Neural cell (in vitro differentiated cells): Measurements from ENCODE around the gene TCN2. TPM values are rescaled to one million over a fixed set of nuclear protein-coding genes. Genes with fewer than 3 reads are reported as not detected.
A peak's percentile ranks its signal among the peaks of the same experiment; 100 is the strongest.

Source experiments
- H2AFZ ChIP-seq: fragments of 200-600, 300-800 bp; sonication (generic), shearing (Covaris generic); 2 replicates; pipeline ENCODE4 v1.6.0; 2014; ENCODE audit warnings: low read depth, mild to moderate bottlenecking, antibody characterized with exemption, low read length, moderate library complexity
- H3F3A ChIP-seq: fragments of 200-600 bp; shearing (Covaris generic); 2 replicates; pipeline ENCODE4 v1.6.1; 2016; ENCODE audit warnings: mild to moderate bottlenecking, moderate library complexity, mixed read lengths, antibody characterized with exemption, low read length; ENCODE audit not compliant: insufficient read depth, poor library complexity, severe bottlenecking
- H3K27ac ChIP-seq: fragments of 200-600, 300-800 bp; sonication (generic), shearing (Covaris generic); 2 replicates; pipeline ENCODE4 v1.5.1; 2014; ENCODE audit warnings: mild to moderate bottlenecking, low read length, moderate library complexity
- H3K27me3 ChIP-seq: fragments of 300-800, 200-600 bp; sonication (generic), shearing (Covaris generic); 2 replicates; pipeline ENCODE4 v1.6.0; 2014; ENCODE audit warnings: mild to moderate bottlenecking, low read depth, low read length, moderate library complexity; ENCODE audit not compliant: insufficient read depth
- H3K36me3 ChIP-seq: fragments of 300-800, 200-600 bp; sonication (generic), shearing (Covaris generic); 2 replicates; pipeline ENCODE4 v1.5.1; 2014; ENCODE audit warnings: mild to moderate bottlenecking, antibody characterized with exemption, low read length, moderate library complexity; ENCODE audit not compliant: insufficient read depth
- H3K4me2 ChIP-seq: fragments of 300-800, 200-600 bp; sonication (generic), shearing (Covaris generic); 2 replicates; pipeline ENCODE4 v1.6.0; 2014; ENCODE audit warnings: mild to moderate bottlenecking, low read length
- H3K4me3 ChIP-seq: fragments of 300-800, 200-600 bp; sonication (generic), shearing (Covaris generic); 2 replicates; pipeline ENCODE4 v1.5.1; 2014; ENCODE audit warnings: mild to moderate bottlenecking, low read length, moderate library complexity
- H3K79me2 ChIP-seq: fragments of 200-600 bp; shearing (Covaris generic); replicated peaks from 2 replicates; pipeline ENCODE4 v1.6.0; 2014; ENCODE audit warnings: mild to moderate bottlenecking, low read length, moderate library complexity; ENCODE audit not compliant: insufficient read depth
- H3K9ac ChIP-seq: fragments of 300-800, 200-600 bp; sonication (generic), shearing (Covaris generic); 2 replicates; pipeline ENCODE4 v1.6.1; 2016; ENCODE audit warnings: mild to moderate bottlenecking, low read length, mixed read lengths
- H3K9me2 ChIP-seq: fragments of 200-600 bp; shearing (Covaris generic); 2 replicates; pipeline ENCODE4 v1.6.1; 2016; ENCODE audit warnings: mild to moderate bottlenecking, low read length, mixed read lengths; ENCODE audit not compliant: insufficient read depth
- H3K9me3 ChIP-seq: fragments of 200-600, 300-800 bp; sonication (generic), shearing (Covaris generic); 2 replicates; pipeline ENCODE4 v1.6.1; 2016; ENCODE audit warnings: mild to moderate bottlenecking, mixed run types, low read length, moderate library complexity, mixed read lengths
- H4K20me1 ChIP-seq: fragments of 200-600 bp; shearing (Covaris generic); 2 replicates; pipeline ENCODE4 v1.6.1; 2016; ENCODE audit warnings: mild to moderate bottlenecking, mixed run types; ENCODE audit not compliant: insufficient read depth
- EP300 ChIP-seq: fragments of 450-650 bp; conservative IDR thresholded peaks from 2 replicates; pipeline ENCODE4 v1.6.1; 2014; ENCODE audit warnings: antibody characterized with exemption, mild to moderate bottlenecking, moderate library complexity; ENCODE audit not compliant: poor library complexity, severe bottlenecking
- EZH2 ChIP-seq: fragments of 200-600, 300-800 bp; shearing (Covaris generic), sonication (generic); IDR thresholded peaks from 2 replicates; pipeline ENCODE4 v1.6.1; 2014; ENCODE audit warnings: antibody characterized with exemption, low read length, borderline replicate concordance, mild to moderate bottlenecking; ENCODE audit not compliant: insufficient read depth, poor library complexity, severe bottlenecking
- MXI1 ChIP-seq: fragments of 450-650 bp; conservative IDR thresholded peaks from 2 replicates; pipeline ENCODE4 v1.6.1; 2014; ENCODE audit warnings: antibody characterized with exemption, mild to moderate bottlenecking; ENCODE audit not compliant: poor library complexity, severe bottlenecking
- POLR2AphosphoS5 ChIP-seq: IDR thresholded peaks from 2 replicates; pipeline ENCODE4 v1.6.1; 2012
- RAD21 ChIP-seq: fragments of 450-650 bp; conservative IDR thresholded peaks from 2 replicates; pipeline ENCODE4 v1.6.1; 2014; ENCODE audit warnings: antibody characterized with exemption, mild to moderate bottlenecking, moderate library complexity
- SMC3 ChIP-seq: fragments of 450-650 bp; conservative IDR thresholded peaks from 2 replicates; pipeline ENCODE4 v1.6.1; 2014; ENCODE audit warnings: antibody characterized with exemption, mild to moderate bottlenecking, moderate library complexity; ENCODE audit not compliant: poor library complexity
- TAF1 ChIP-seq: IDR thresholded peaks from 2 replicates; pipeline ENCODE4 v1.6.1; 2012; ENCODE audit warnings: low read depth
- polyA plus RNA-seq: library from polyadenylated mRNA; depleted of rRNA; stranded (reverse); fragments of >200 nt; gene quantifications from 2 replicates; pipeline ENCODE4 v1.2.3, GENCODE V29; 2014
- TF ChIP-seq, protein P1 (sequence below): IDR thresholded peaks from 2 replicates; pipeline ENCODE4 v1.6.1; 2012; ENCODE audit warnings: borderline replicate concordance
- TF ChIP-seq, protein P2 (sequence below): fragments of 450-650 bp; IDR thresholded peaks from 2 replicates; pipeline ENCODE4 v1.5.1; 2014; ENCODE audit warnings: antibody characterized with exemption, mild to moderate bottlenecking, moderate library complexity; ENCODE audit not compliant: poor library complexity, severe bottlenecking

The TCN2 gene
- polyA plus RNA-seq, 1 donor from 2014 or later: 13.0 TPM

GRCh38 chr22:30665786-30666185 lies 58.8 kb downstream of the TCN2 start:
- Histone ChIP-seq H3K9ac (no peak overlapping the region), H3K4me2 (no peak overlapping the region), H3K9me3 (no peaks in the 10 kb centered on the region), H3K27me3 (no peaks in the 10 kb centered on the region), H3K9me2 (no peaks in the 10 kb centered on the region), H3K27ac (no peak overlapping the region), H2AFZ (no peak overlapping the region), H3K36me3 (no peaks in the 10 kb centered on the region), H4K20me1 (no peaks in the 10 kb centered on the region), H3F3A (no peaks in the 10 kb centered on the region), H3K4me3 (peak overlapping the region; percentile 79), H3K79me2 (peaks cover 7% of the 10 kb centered on the region)
- TF ChIP-seq, protein P1, sequence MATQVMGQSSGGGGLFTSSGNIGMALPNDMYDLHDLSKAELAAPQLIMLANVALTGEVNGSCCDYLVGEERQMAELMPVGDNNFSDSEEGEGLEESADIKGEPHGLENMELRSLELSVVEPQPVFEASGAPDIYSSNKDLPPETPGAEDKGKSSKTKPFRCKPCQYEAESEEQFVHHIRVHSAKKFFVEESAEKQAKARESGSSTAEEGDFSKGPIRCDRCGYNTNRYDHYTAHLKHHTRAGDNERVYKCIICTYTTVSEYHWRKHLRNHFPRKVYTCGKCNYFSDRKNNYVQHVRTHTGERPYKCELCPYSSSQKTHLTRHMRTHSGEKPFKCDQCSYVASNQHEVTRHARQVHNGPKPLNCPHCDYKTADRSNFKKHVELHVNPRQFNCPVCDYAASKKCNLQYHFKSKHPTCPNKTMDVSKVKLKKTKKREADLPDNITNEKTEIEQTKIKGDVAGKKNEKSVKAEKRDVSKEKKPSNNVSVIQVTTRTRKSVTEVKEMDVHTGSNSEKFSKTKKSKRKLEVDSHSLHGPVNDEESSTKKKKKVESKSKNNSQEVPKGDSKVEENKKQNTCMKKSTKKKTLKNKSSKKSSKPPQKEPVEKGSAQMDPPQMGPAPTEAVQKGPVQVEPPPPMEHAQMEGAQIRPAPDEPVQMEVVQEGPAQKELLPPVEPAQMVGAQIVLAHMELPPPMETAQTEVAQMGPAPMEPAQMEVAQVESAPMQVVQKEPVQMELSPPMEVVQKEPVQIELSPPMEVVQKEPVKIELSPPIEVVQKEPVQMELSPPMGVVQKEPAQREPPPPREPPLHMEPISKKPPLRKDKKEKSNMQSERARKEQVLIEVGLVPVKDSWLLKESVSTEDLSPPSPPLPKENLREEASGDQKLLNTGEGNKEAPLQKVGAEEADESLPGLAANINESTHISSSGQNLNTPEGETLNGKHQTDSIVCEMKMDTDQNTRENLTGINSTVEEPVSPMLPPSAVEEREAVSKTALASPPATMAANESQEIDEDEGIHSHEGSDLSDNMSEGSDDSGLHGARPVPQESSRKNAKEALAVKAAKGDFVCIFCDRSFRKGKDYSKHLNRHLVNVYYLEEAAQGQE: no peak
- no peak for TF ChIP-seq SMC3
- no peak for TF ChIP-seq RAD21
- no peak for TF ChIP-seq POLR2AphosphoS5
- no peak for TF ChIP-seq TAF1
- TF ChIP-seq, protein P2, sequence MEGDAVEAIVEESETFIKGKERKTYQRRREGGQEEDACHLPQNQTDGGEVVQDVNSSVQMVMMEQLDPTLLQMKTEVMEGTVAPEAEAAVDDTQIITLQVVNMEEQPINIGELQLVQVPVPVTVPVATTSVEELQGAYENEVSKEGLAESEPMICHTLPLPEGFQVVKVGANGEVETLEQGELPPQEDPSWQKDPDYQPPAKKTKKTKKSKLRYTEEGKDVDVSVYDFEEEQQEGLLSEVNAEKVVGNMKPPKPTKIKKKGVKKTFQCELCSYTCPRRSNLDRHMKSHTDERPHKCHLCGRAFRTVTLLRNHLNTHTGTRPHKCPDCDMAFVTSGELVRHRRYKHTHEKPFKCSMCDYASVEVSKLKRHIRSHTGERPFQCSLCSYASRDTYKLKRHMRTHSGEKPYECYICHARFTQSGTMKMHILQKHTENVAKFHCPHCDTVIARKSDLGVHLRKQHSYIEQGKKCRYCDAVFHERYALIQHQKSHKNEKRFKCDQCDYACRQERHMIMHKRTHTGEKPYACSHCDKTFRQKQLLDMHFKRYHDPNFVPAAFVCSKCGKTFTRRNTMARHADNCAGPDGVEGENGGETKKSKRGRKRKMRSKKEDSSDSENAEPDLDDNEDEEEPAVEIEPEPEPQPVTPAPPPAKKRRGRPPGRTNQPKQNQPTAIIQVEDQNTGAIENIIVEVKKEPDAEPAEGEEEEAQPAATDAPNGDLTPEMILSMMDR: no peak
- TF ChIP-seq MXI1: no peak
- no peak for TF ChIP-seq EP300
- TF ChIP-seq EZH2: no peak

- H3K9me2 ChIP-seq: no peaks in the 10 kb centered on the region
Measured at GRCh38 chr22:30667107-30667493, 60.1 kb downstream of the TCN2 start.

More at GRCh38 chr22:30667107-30667493, 60.1 kb downstream of the TCN2 start:
- Histone ChIP-seq H3K9me3 (no peaks in the 10 kb centered on the region), H3K4me3 (peak overlapping the region; percentile 79), H3K36me3 (no peaks in the 10 kb centered on the region), H3K4me2 (peak overlapping the region; percentile 69), H3F3A (no peaks in the 10 kb centered on the region), H4K20me1 (no peaks in the 10 kb centered on the region), H2AFZ (peak overlapping the region; percentile 41), H3K27me3 (no peaks in the 10 kb centered on the region), H3K27ac (peak overlapping the region; percentile 48), H3K79me2 (peaks cover 7% of the 10 kb centered on the region), H3K9ac (peak overlapping the region; percentile 68)
- TF ChIP-seq SMC3 (no peak), RAD21 (no peak)
